Esophagus squamous epithelium (tissue), 4 donors: ENCODE data around the gene JAM3.

Experiments
- POLR2A ChIP-seq, 4 donors: fragments of 450-650 bp; IDR thresholded peaks; one replicate each; pipeline ENCODE4 v1.6.1; 2017; ENCODE audit warnings: antibody characterized with exemption in 4 of 4, mild to moderate bottlenecking in 4 of 4, moderate library complexity in 3 of 4
- TF ChIP-seq, protein P1 (sequence below), 6 experiments: fragments of 450-650 bp in 4 of 6; fragments of 200-600 bp in 2 of 6; sonication (generic) in 2 of 6; IDR thresholded peaks; one replicate each; pipeline ENCODE4 v1.5.1; 2016 to 2019; ENCODE audit warnings: antibody characterized with exemption in 6 of 6, mild to moderate bottlenecking in 4 of 6, moderate library complexity in 4 of 6

DNA sequence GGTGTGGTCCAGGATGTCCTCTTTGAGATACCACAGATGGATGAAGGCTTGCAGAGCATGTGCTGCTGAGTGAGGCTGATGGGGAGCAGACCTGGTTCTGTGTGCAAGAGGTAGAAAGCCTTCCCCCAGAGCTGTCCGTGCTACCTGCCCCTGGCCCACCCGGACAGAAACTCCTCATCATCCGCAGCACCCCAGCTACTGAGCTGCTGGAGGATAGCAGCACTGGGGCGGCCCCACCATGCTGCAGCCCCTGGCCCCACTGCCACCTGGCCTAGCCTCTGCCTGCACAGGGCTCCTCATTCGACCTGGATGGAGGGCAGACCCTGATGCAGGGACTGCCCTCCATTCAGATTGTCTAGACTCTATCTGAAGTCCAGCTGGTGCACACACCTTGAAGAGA, 104.4 kb downstream of the JAM3 start:
- no peak for TF ChIP-seq POLR2A (IDR thresholded peaks at IDR 0.05)
- TF ChIP-seq, protein P1, sequence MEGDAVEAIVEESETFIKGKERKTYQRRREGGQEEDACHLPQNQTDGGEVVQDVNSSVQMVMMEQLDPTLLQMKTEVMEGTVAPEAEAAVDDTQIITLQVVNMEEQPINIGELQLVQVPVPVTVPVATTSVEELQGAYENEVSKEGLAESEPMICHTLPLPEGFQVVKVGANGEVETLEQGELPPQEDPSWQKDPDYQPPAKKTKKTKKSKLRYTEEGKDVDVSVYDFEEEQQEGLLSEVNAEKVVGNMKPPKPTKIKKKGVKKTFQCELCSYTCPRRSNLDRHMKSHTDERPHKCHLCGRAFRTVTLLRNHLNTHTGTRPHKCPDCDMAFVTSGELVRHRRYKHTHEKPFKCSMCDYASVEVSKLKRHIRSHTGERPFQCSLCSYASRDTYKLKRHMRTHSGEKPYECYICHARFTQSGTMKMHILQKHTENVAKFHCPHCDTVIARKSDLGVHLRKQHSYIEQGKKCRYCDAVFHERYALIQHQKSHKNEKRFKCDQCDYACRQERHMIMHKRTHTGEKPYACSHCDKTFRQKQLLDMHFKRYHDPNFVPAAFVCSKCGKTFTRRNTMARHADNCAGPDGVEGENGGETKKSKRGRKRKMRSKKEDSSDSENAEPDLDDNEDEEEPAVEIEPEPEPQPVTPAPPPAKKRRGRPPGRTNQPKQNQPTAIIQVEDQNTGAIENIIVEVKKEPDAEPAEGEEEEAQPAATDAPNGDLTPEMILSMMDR (IDR thresholded peaks at IDR 0.05), result no peak
